Measurements from ENCODE around the gene HADH.

GRCh38 chr4:108048157-108048556 is 58.5 kb downstream of the HADH start:
- TF ChIP-seq CTCF (IDR thresholded peaks at IDR 0.05; ENCODE audit: low read length), result no peak
- no peak for TF ChIP-seq EZH2 (IDR thresholded peaks at IDR 0.05; ENCODE audit: borderline replicate concordance, low read length)
